AG04449 (cell line): ENCODE results near the gene PRR15L.

Experiments
- CTCF ChIA-PET: fragments of 350-600 bp; formaldehyde crosslinking; extraction: SDS; loops from one replicate; lab custom pipeline; 2021; ENCODE audit warnings: antibody characterized with exemption; lab: Yijun Ruan, JAX
- POLR2A ChIA-PET: fragments of 400-600, 350-600 bp; formaldehyde crosslinking; extraction: SDS; loops from one replicate; lab custom pipeline; 2020; ENCODE audit warnings: antibody characterized with exemption, inconsistent platforms; lab: Yijun Ruan, JAX
- DNase-seq: peaks from one replicate; pipeline ENCODE4 v3.0.0-alpha.2; 2010; ENCODE audit warnings: low read depth, low spot score
- H3K4me3 ChIP-seq: 2 replicates; pipeline ENCODE4 v1.5.1; 2011; ENCODE audit warnings: low read depth, mild to moderate bottlenecking, control low read depth, low read length
- TF ChIP-seq, protein P1 (sequence below): IDR thresholded peaks from one replicate; pipeline ENCODE4 v1.5.1; 2011; ENCODE audit warnings: mild to moderate bottlenecking, moderate library complexity, low read length, control low read depth, inconsistent platforms; ENCODE audit not compliant: insufficient read depth; ENCODE audit errors: missing control alignments

PRR15L gene

DNA sequence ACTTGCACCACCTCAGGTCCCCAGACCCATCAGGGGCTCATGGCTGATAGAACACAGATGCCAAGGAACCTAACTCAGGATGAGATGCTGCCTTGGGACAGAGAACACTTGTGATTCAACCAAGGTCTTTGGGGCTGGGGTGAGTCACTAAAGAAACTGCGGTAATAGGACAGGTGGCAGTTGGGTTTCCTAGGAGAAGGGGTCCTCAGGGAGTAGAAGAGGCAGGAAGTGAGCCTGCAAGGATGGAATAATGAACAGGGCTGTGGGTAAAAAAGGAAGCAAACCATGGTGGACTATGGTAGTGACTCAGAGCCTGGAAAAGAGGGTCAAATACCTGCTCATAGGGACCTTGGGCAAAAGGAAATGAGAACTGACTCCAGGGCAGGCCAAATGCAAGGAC, 22.8 kb downstream of the PRR15L start:
- POLR2A ChIA-PET: no interaction called here
- no peak overlapping the region for H3K4me3 ChIP-seq
- TF ChIP-seq, protein P1, sequence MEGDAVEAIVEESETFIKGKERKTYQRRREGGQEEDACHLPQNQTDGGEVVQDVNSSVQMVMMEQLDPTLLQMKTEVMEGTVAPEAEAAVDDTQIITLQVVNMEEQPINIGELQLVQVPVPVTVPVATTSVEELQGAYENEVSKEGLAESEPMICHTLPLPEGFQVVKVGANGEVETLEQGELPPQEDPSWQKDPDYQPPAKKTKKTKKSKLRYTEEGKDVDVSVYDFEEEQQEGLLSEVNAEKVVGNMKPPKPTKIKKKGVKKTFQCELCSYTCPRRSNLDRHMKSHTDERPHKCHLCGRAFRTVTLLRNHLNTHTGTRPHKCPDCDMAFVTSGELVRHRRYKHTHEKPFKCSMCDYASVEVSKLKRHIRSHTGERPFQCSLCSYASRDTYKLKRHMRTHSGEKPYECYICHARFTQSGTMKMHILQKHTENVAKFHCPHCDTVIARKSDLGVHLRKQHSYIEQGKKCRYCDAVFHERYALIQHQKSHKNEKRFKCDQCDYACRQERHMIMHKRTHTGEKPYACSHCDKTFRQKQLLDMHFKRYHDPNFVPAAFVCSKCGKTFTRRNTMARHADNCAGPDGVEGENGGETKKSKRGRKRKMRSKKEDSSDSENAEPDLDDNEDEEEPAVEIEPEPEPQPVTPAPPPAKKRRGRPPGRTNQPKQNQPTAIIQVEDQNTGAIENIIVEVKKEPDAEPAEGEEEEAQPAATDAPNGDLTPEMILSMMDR: no peak
- no peak for DNase-seq
- CTCF ChIA-PET: interaction anchor here (1.5 to 9.3 kb wide), 2 partner anchors 14 to 87 kb away, joined by 3 to 128 read pairs; no protein-coding TSS in a partner anchor

DNA sequence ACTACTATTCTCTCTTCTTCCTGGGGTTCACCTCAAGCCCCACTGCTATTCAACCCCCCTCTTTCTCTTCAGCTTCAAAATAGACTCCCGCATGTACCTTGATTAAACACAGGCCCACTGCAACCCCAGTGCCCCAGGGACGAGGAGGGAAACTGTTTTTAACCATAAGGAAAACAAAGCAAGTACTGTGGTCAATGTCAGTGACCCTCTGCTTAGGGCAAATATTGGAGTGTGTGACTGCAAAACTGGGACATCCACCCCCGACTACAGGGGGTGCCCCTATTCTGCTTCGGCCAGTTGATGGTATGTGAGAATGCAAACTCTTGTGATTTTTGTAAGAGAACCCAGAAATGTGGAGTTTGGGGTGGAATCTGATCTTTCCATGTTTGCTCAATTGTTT, 25.8 kb downstream of the PRR15L start:
- TF ChIP-seq, protein P1: no peak
- H3K4me3 ChIP-seq: no peak overlapping the region
- ChIA-PET POLR2A (interaction anchor here (0.7 kb wide), 1 partner anchor 68 kb away, joined by 5 read pairs; no protein-coding TSS in a partner anchor), CTCF (interaction anchor here (1.3 to 6.4 kb wide), 3 partner anchors 14 to 46 kb away, joined by 4 to 40 read pairs (median 38); no protein-coding TSS in a partner anchor)
- DNase-seq: no peak

DNA sequence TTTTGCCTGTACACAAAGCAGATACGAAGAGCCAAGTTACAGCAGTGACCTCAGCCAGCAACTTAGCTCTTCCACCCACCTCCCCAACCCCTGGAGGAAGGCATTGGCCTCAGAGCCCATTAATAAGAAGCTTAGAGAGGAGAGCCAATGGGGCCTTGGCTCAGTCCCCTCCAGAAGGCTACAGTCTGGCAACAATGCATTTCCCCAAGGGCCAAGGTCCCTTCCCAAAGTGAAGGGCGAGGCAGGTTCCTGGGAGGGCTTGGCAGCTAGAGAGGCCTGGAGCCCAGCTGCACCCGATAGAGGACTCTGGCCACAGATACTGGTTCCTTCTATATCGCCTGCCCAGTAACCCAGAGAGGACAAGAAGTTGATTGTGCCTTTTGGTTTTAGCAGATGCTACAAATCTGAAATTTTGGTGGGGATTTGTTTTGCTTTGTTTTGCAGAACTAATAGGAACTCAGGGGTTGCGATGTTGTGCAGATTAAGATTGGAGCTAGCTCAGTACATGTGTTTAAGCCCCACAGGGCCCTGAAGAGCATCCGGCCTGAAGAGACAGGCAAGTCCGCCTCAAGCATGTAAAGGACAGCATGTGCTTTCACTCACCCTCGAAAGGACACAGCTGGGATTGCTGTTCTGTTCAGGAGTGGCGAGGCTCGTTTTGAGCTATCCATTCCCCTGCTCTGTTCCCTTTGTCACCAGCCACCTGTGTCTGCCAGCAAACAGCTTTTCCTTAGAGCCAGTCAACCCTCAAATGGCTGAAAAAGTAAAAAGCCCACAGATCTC, 28.3 kb downstream of the PRR15L start:
- CTCF ChIA-PET: interaction anchor here (0.9 to 6.4 kb wide), 7 partner anchors 7 to 49 kb away, joined by 3 to 40 read pairs (median 4); partner anchors contain the start of gene PNPO
- no peak for DNase-seq
- H3K4me3 ChIP-seq: no peak overlapping the region
- TF ChIP-seq, protein P1: no peak
- POLR2A ChIA-PET: interaction anchor here (1.0 kb wide), 1 partner anchor 25 kb away, joined by 3 read pairs; no protein-coding TSS in a partner anchor

DNA sequence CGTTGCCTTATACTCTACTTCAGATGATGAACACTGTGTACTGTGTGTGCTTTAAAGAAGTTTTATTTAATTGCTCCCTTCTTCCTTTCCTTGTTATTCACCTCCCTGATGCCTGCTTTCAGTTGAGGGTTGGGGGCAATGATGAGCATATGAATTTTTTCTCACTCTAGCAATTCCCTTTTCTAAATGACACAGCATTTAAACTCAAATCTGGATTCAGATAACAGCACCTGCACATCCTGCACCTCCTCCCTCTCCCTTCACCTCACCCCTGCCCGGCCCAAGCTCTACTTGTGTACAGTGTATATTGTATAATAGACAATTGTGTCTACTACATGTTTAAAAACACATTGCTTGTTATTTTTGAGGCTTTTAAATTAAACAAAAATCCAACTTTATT, 29.3 kb downstream of the PRR15L start:
- ChIA-PET POLR2A (no interaction called here), CTCF (interaction anchor here (5.9 to 6.4 kb wide), 2 partner anchors 17 to 21 kb away, joined by 38 to 40 read pairs; no protein-coding TSS in a partner anchor)
- no peak overlapping the region for H3K4me3 ChIP-seq
- TF ChIP-seq, protein P1: no peak
- DNase-seq: no peak

DNA sequence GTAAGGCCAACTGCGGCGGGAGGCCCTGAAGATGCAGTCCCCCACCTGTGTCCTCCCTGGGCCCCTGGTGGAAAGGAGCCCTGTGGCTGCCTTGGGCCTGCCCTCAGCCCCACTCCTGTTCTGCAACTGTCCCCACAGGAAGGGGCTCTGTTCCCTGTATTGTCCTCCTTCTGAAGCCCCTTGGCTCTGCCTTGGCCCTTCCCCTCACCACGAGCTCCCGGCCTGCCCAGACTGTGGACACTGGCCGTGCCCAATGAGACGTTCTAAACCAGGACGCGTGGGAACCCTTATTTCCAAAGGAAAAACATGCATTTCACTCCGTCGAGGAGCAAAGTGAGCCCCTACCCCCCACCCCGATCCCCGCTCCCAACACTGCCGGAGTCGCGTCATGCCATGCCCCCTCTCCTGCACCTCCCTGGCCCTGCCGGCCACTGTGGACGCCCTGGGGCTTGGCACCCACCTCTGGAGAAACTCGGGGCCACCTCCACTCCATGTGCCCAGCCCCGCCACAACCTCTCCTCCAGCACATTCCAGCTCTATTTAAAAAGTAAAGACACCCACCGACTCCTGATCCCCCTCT, 29.8 kb downstream of the PRR15L start:
- no peak for DNase-seq
- TF ChIP-seq, protein P1: no peak
- CTCF ChIA-PET: interaction anchor here (0.8 to 6.4 kb wide), 3 partner anchors 18 to 95 kb away, joined by 3 to 40 read pairs (median 38); no protein-coding TSS in a partner anchor
- POLR2A ChIA-PET: no interaction called here
- H3K4me3 ChIP-seq: no peak overlapping the region

DNA sequence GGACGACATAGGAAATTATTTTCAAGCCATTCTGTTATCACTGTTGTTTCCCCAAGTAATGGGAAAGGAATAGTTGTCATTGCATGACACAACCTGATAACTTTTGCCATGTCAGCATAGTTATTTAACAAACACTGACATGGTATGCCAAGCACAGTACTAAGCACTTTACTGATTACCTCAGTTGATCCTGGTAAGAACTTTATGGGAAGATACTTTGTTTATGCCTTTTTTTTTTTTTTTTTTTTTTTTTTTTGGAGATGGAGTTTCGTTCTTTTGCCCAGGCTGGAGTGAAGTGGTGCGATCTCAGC, 32.0 kb downstream of the PRR15L start:
- TF ChIP-seq, protein P1: no peak
- CTCF ChIA-PET: interaction anchor here (0.7 to 3.0 kb wide), 4 partner anchors 10 to 28 kb away, joined by 3 to 12 read pairs (median 6); no protein-coding TSS in a partner anchor

More for the DNA sequence above, 32.0 kb downstream of the PRR15L start:
- POLR2A ChIA-PET: no interaction called here
- no peak for DNase-seq
- H3K4me3 ChIP-seq: no peak overlapping the region
